IMR-90 (cell line): Measurements from ENCODE around the gene MECR. TPM values are rescaled to one million over a fixed set of nuclear protein-coding genes. Genes with fewer than 3 reads are reported as not detected.

Experiments
- ATAC-seq: fragments of 200-7000 bp; cut with Tn5 transposase; 2 replicates; pipeline ENCODE4 v1.9.1; 2020; ENCODE audit warnings: low read depth, mild to moderate bottlenecking, moderate library complexity
- BruUV-seq: library from RNA; stranded (reverse); fragments of 400-500 nt; replicated peaks from 2 replicates; lab custom pipeline; 2021; lab: Mats Ljungman, UMichigan
- CTCF ChIA-PET: fragments of 300-600 bp; formaldehyde crosslinking; extraction: SDS; loops from one replicate; lab custom pipeline; 2021; ENCODE audit warnings: antibody characterized with exemption; lab: Yijun Ruan, JAX
- POLR2A ChIA-PET: fragments of 300-600 bp; sonication (Branson Sonifier 250); formaldehyde crosslinking; loops from one replicate; lab custom pipeline; 2022; ENCODE audit warnings: antibody characterized with exemption; ENCODE audit not compliant: unreplicated experiment; lab: Charles Lee
- DNase-seq: peaks from one replicate; pipeline ENCODE4 v3.0.0; 2013
- H2AFZ ChIP-seq: replicated peaks from 2 replicates; pipeline ENCODE3; 2013; ENCODE audit warnings: low read length, mild to moderate bottlenecking; ENCODE audit not compliant: poor library complexity
- H2AK5ac ChIP-seq: 2 replicates; pipeline ENCODE4 v1.6.1; 2013; ENCODE audit warnings: low read depth, low read length, inconsistent platforms
- H2AK9ac ChIP-seq: replicated peaks from 2 replicates; pipeline ENCODE3; 2013; ENCODE audit warnings: mild to moderate bottlenecking, low read depth, low read length, moderate library complexity; ENCODE audit not compliant: poor library complexity
- H2BK120ac ChIP-seq: 2 replicates; pipeline ENCODE4 v1.6.1; 2013; ENCODE audit warnings: low read depth, low read length, inconsistent platforms
- H2BK15ac ChIP-seq: 3 replicates; pipeline ENCODE4 v1.6.1; 2013; ENCODE audit warnings: low read depth, low read length, inconsistent platforms
- H2BK20ac ChIP-seq: 2 replicates; pipeline ENCODE4 v1.6.1; 2013; ENCODE audit warnings: low read depth, mild to moderate bottlenecking, inconsistent platforms, low read length, moderate library complexity
- H2BK5ac ChIP-seq: 2 replicates; pipeline ENCODE4 v1.6.1; 2013; ENCODE audit warnings: mild to moderate bottlenecking, low read depth, low read length, inconsistent platforms; ENCODE audit not compliant: poor library complexity, severe bottlenecking
- H3K14ac ChIP-seq: replicated peaks from 2 replicates; pipeline ENCODE4 v1.6.1; 2013; ENCODE audit warnings: low read depth, low read length, inconsistent platforms
- H3K18ac ChIP-seq: 2 replicates; pipeline ENCODE4 v1.6.1; 2013; ENCODE audit warnings: low read depth, low read length, control low read depth
- H3K23ac ChIP-seq: 2 replicates; pipeline ENCODE4 v1.6.1; 2013; ENCODE audit warnings: low read depth, low read length, inconsistent platforms
- H3K27ac ChIP-seq: 2 replicates; pipeline ENCODE4 v1.5.1; 2013; ENCODE audit warnings: mild to moderate bottlenecking, control low read depth, low read length; ENCODE audit not compliant: insufficient read depth
- H3K27me3 ChIP-seq: 2 replicates; pipeline ENCODE4 v1.6.1; 2013; ENCODE audit warnings: low read length; ENCODE audit not compliant: control insufficient read depth, insufficient read depth
- H3K36me3 ChIP-seq: 2 replicates; pipeline ENCODE4 v1.6.1; 2013; ENCODE audit warnings: low read length, mixed read lengths; ENCODE audit not compliant: control insufficient read depth, insufficient read depth
- H3K4ac ChIP-seq: 2 replicates; pipeline ENCODE4 v1.6.1; 2013; ENCODE audit warnings: low read depth, low read length, inconsistent platforms
- H3K4me1 ChIP-seq: 2 replicates; pipeline ENCODE4 v1.6.1; 2013; ENCODE audit warnings: low read length, mixed read lengths; ENCODE audit not compliant: control insufficient read depth, insufficient read depth
- H3K4me2 ChIP-seq: 2 replicates; pipeline ENCODE4 v1.6.1; 2013; ENCODE audit warnings: low read depth, mild to moderate bottlenecking, control low read depth, low read length, moderate library complexity
- H3K4me3 ChIP-seq: 2 replicates; pipeline ENCODE4 v1.5.1; 2013; ENCODE audit warnings: low read depth, mild to moderate bottlenecking, control low read depth, low read length, moderate library complexity; ENCODE audit not compliant: insufficient read depth
- H3K56ac ChIP-seq: 2 replicates; pipeline ENCODE4 v1.6.1; 2013; ENCODE audit warnings: low read length, inconsistent platforms; ENCODE audit not compliant: insufficient read depth; ENCODE audit errors: extremely low read depth
- H3K79me1 ChIP-seq, 2 experiments: 2 replicates each; pipeline ENCODE4 v1.6.1; 2013; ENCODE audit warnings: low read length in 2 of 2, inconsistent platforms in 1 of 2, low read depth in 1 of 2
- H3K9ac ChIP-seq: 2 replicates; pipeline ENCODE4 v1.6.1; 2013; ENCODE audit warnings: low read depth, low read length, control low read depth
- H3K9me1 ChIP-seq: 2 replicates; pipeline ENCODE4 v1.6.1; 2013; ENCODE audit warnings: low read length, inconsistent platforms; ENCODE audit not compliant: insufficient read depth
- H3K9me3 ChIP-seq: 2 replicates; pipeline ENCODE4 v1.6.1; 2013; ENCODE audit warnings: low read length; ENCODE audit not compliant: control insufficient read depth, insufficient read depth
- H4K20me1 ChIP-seq: 2 replicates; pipeline ENCODE4 v1.6.1; 2013; ENCODE audit warnings: low read length, inconsistent platforms; ENCODE audit not compliant: insufficient read depth
- H4K5ac ChIP-seq: 2 replicates; pipeline ENCODE4 v1.6.1; 2013; ENCODE audit warnings: mild to moderate bottlenecking, low read depth, low read length, control low read depth
- H4K8ac ChIP-seq, 2 experiments: 2 replicates each; pipeline ENCODE4 v1.6.1; 2013; ENCODE audit warnings: low read depth in 2 of 2, low read length in 2 of 2, control low read depth in 1 of 2, inconsistent platforms in 1 of 2
- H4K91ac ChIP-seq: 2 replicates; pipeline ENCODE4 v1.6.1; 2013; ENCODE audit warnings: low read depth, low read length, inconsistent platforms; ENCODE audit not compliant: insufficient read depth
- CEBPB ChIP-seq: IDR thresholded peaks from 2 replicates; pipeline ENCODE4 v1.6.1; 2012; ENCODE audit warnings: low read depth, low read length, improper control_type of control experiment
- CHD1 ChIP-seq: IDR thresholded peaks from 2 replicates; pipeline ENCODE4 v1.6.1; 2012; ENCODE audit warnings: low read depth, low read length, improper control_type of control experiment
- ELK1 ChIP-seq: fragments of 150-350 bp; IDR thresholded peaks from 2 replicates; pipeline ENCODE4 v1.6.1; 2016; ENCODE audit warnings: low read depth, mild to moderate bottlenecking, low read length, moderate library complexity, borderline replicate concordance
- FOS ChIP-seq: fragments of 150-350 bp; IDR thresholded peaks from 2 replicates; pipeline ENCODE4 v1.6.1; 2016; ENCODE audit warnings: low read depth, low read length
- MAFK ChIP-seq: IDR thresholded peaks from 2 replicates; pipeline ENCODE4 v1.6.1; 2012; ENCODE audit warnings: low read depth, low read length, improper control_type of control experiment
- MAZ ChIP-seq: IDR thresholded peaks from 2 replicates; pipeline ENCODE4 v1.6.1; 2012; ENCODE audit warnings: low read depth, mild to moderate bottlenecking, low read length, improper control_type of control experiment, moderate library complexity, borderline replicate concordance
- RFX5 ChIP-seq: IDR thresholded peaks from 2 replicates; pipeline ENCODE4 v1.8.0; 2012; ENCODE audit warnings: low read depth, mild to moderate bottlenecking, low read length, moderate library complexity
- WGBS, 2 experiments: methylation state at CpG; one replicate each; pipeline versions ENCODE4 v1.1.5 to v1.1.7; 2013; ENCODE audit warnings: missing lambda C conversion rate in 2 of 2; ENCODE audit not compliant: insufficient read length in 1 of 2; ENCODE audit errors: extremely low coverage in 2 of 2; 5-methylcytosine and 5-hydroxymethylcytosine counted together
- dilution Hi-C: fragments of 300-500 bp; cut with HindIII; formaldehyde crosslinking; loops from one replicate; pipeline ENCODE4 v1.14.3; 2018; ENCODE audit warnings: low sequenced_read_pairs; ENCODE audit not compliant: unreplicated experiment
- in situ Hi-C: fragments of 300-500 bp; cut with MboI; formaldehyde crosslinking; loops from 3 replicates; pipeline ENCODE4 v1.14.3; 2019; ENCODE audit warnings: low sequenced_read_pairs, inconsistent platforms, mixed read lengths
- intact Hi-C: fragments of 100-400 bp; cut with micrococcal nuclease; formaldehyde crosslinking; loops from 2 replicates; pipeline ENCODE4 v1.10.0; 2022
- polyA plus RNA-seq, 3 experiments: library from polyadenylated mRNA; depleted of rRNA; stranded (reverse); fragments of >200 nt; gene quantifications; 2 replicates each; pipeline ENCODE4 v1.2.3, GENCODE V29; 2012; ENCODE audit warnings: low replicate concordance in 1 of 3
- total RNA-seq: library from RNA; depleted of rRNA; stranded (reverse); fragments of >200 nt; gene quantifications from 2 replicates; pipeline ENCODE4 v1.2.3, GENCODE V29; 2012

MECR gene
- total and polyA plus RNA-seq, 2 of the 4 experiments (the other 2 are of a cell fraction) = 20.3 to 24.8 TPM

GRCh38 chr1:29197993-29198392 lies 32.7 kb downstream of the MECR start:
- in situ Hi-C loops (loop anchor here (5.0 kb wide), 2 partner anchors 161 to 316 kb away; no protein-coding TSS in a partner anchor), intact Hi-C loops (loop anchor here (1.0 to 10.0 kb wide), 4 partner anchors 15 to 553 kb away; partner anchors contain the start of genes RNU11 and TAF12), dilution Hi-C loops (no loop called here)
- Histone ChIP-seq H4K20me1 (peaks cover 6% of the 10 kb centered on the region), H2AK5ac (peak overlapping the region; percentile 11; the same call in 1 of the 2 replicates), H3K14ac (no peak overlapping the region), H3K9ac (no peak overlapping the region), H2AK9ac (peak overlapping the region; percentile 47), H2BK15ac (peak overlapping the region; percentile 7; the same call in 1 of the 3 replicates), H3K4ac (peak overlapping the region; percentile 78), H3K23ac (no peak overlapping the region), H2BK5ac (no peak overlapping the region), H4K5ac (no peak overlapping the region), H3K56ac (no peak overlapping the region), H3K9me1 (peaks cover 34% of the 10 kb centered on the region), H3K9me3 (no peaks in the 10 kb centered on the region), H3K4me1 (peaks cover 27% of the 10 kb centered on the region), H4K8ac (no peak overlapping the region), H3K36me3 (peaks cover 22% of the 10 kb centered on the region), H3K18ac (no peak overlapping the region), H3K27ac (no peak overlapping the region), H3K79me1 (peaks cover 0 to 25% of the 10 kb centered on the region in 2 experiments; a peak in 2 of 4 replicates), H2BK120ac (peak overlapping the region; percentile 39; the same call in 1 of the 2 replicates), H3K4me3 (no peak overlapping the region), H4K91ac (peak overlapping the region; percentile 33; the same call in 1 of the 2 replicates), H2AFZ (no peak overlapping the region), H3K27me3 (no peaks in the 10 kb centered on the region), H2BK20ac (peak overlapping the region; percentile 73; the same call in 1 of the 2 replicates), H3K4me2 (no peak overlapping the region)
- no peak for TF ChIP-seq FOS
- TF ChIP-seq CEBPB = no peak
- no peak for TF ChIP-seq MAZ
- TF ChIP-seq ELK1 = no peak
- no peak for TF ChIP-seq RFX5
- no peak for TF ChIP-seq CHD1
- no peak for TF ChIP-seq MAFK
- 95% methylated on average over 8 of the region's 12 CpGs; no CpG with 5 or more reads in 1 of the 2 experiments for WGBS, 2 experiments
- ChIA-PET POLR2A (interaction anchor here (1.4 kb wide), 1 partner anchor 17 kb away, joined by 7 read pairs; the partner anchor contains the start of gene SRSF4), CTCF (interaction anchor here (0.9 to 3.4 kb wide), 5 partner anchors 11 to 316 kb away, joined by 4 to 19 read pairs (median 9); partner anchors contain the start of gene SRSF4)
- ATAC-seq (no peak), DNase-seq (no peak)
- BruUV-seq = no TSS peak
